Activated naive CD8-positive, alpha-beta T cell treated with anti-CD3 and anti-CD28 coated beads, Interleukin-2, amount 50 U/mL, for 16 hours (primary cell): ENCODE results near the gene RPL39L.

Source experiments
- DNase-seq: peaks from one replicate; pipeline ENCODE4 v3.0.0-alpha.2; 2020; ENCODE audit warnings: low read depth, low spot score

RPL39L gene

GRCh38 chr3:187098923-187099512 lies 40.3 kb downstream of the RPL39L start:
- DNase-seq, result no peak

DNA sequence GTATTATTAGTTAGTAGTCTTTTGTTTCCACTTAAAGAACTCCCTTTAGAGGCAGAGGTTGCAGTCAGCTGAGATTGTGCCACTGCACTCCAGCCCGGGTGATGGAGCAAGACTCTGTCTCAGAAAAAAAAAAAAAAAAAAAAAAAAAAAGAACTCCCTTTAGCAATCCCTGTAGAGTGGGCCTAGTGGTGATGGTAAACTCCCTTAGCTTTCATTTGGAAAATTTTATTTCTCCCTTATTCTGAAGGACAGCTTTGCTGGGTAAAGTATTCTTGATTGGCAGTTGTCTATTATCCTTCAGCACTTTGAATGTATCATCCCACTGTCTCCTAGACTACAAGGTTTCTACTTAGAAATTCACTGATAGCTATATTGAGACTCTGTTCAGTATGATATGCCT lies 46.0 kb downstream of the RPL39L start:
- no peak for DNase-seq

GRCh38 chr3:187088701-187089100 lies 50.6 kb downstream of the RPL39L start:
- no peak for DNase-seq

GRCh38 chr3:187086831-187087230 lies 52.5 kb downstream of the RPL39L start:
- no peak for DNase-seq

- no peak for DNase-seq
Measured at GRCh38 chr3:187085933-187086332, 53.4 kb downstream of the RPL39L start.

DNA sequence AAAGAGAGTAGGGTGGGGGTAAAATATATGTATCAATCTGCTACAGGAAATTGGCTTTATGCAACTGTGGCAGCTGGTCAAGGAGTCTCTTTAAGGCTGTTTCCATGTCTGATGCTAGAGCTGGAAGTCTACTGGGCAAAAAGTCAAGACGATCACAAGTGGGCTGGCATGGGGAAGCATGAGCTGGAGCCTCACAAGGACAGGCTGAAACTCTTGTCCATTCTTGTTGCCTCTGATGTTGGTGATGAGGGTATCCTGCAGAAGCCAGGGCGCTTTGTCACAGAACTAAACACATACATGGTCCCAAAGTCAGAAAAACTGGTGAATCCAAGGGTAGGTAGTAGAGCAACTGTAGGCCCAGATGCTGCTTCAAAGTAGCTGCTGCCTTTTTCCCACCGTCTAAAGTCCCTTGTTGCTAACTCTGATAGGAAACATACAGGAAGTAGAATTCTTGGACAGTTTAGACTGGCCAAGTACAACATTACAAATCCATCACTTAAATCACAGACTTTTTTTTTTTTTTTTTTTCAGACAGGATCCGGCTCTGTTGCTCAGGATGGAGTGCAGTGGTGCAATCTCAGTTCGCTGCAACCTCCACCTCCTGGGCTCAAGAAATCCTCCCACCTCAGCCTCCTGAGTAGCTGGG lies 54.2 kb downstream of the RPL39L start:
- no peak for DNase-seq

- DNase-seq, result no peak
Measured at GRCh38 chr3:187084580-187084979, 54.7 kb downstream of the RPL39L start.

DNA sequence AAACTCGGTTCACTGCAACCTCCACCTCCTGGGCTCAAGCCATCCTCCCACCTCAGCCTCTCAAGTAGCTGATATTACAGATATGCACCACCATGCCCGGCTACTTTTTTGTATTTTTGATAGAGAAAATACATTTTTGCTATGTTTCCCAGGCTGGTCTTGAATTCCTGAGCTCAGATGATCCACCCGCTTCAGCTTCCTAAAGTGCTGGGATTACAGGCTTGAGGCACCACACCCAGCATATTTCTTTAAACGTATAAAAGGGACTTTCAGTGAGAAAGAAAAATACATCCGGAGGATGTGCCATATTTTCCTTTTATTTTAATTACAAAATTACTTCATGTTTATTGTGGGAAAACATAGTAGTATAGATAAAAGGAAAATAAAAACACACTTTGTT lies 55.2 kb downstream of the RPL39L start:
- DNase-seq, result no peak

GRCh38 chr3:187082758-187083375 lies 56.4 kb downstream of the RPL39L start:
- no peak for DNase-seq

GRCh38 chr3:187080799-187081450 lies 58.4 kb downstream of the RPL39L start:
- no peak for DNase-seq

- no peak for DNase-seq
Measured at GRCh38 chr3:187079090-187080022, 59.9 kb downstream of the RPL39L start.

GRCh38 chr3:187077537-187077936 lies 61.8 kb downstream of the RPL39L start:
- no peak for DNase-seq

- no peak for DNase-seq
Measured at GRCh38 chr3:187077085-187077484, 62.2 kb downstream of the RPL39L start.

DNA sequence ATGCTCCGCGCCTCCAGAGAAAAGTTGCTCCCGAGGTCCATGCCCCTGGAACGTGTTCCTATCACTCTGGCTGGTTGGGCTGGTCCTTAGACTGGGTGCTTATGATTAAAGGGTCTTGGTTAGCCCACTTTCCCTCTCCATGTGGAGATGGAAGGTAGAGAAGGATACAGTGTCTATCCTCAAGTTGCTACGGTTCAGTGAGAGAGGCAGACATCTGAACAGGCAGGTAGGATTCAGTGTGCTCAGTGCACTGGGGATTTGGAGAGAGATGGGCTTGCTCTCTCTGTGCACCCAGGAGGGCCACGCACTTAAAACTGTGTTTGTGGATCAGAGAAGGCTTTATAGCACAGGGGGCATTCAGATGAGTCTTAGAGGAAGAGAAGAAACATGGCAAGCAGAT lies 63.0 kb downstream of the RPL39L start:
- DNase-seq, result no peak

GRCh38 chr3:187074846-187075245 lies 64.5 kb downstream of the RPL39L start:
- DNase-seq, result no peak

DNA sequence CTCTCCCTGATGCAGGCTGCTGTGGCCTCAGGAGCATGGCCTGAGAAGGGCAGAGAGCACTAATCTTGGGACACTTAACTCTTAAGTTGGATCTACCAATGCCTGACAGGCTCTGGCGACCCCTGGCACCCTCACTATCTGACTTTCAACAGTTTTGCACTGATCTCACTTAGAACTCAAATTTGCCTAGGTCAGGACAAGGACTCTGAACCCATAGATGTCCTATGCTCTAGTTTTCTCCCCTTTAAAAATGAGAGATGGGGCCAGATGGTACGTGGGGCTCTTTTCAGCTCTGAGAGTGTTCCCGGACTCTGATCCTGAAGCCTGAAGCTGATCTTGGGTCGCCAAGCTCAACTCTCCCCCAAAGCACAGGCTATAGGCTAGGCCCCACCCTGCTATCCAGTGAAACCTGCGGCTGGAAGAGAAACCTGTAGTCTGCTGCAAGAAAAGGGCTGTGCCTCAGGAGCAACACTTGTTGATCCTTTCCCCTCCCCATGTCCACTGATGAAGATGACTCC lies 65.7 kb downstream of the RPL39L start:
- no peak for DNase-seq

GRCh38 chr3:187072511-187072910 lies 66.8 kb downstream of the RPL39L start:
- no peak for DNase-seq

DNA sequence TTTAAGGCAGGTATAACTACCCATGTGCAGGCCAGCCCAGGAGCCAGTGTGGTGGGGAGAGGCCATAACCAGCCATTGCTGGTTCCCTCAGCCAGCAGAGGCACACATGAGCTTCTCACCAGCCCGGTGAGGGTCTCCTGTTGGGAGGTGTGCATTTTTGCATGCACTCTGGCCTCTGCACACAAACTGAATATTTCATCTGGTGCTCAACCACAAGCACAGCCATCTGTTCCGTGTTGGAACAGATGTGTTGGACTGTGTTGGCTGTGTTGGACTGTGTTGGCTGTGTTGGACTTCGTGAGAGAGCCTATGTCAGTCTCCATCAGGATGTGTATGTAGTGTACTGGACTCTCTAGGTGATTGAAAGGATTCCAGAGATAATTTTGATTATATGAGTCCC lies 67.2 kb downstream of the RPL39L start:
- no peak for DNase-seq
